HG02884 (cell line): ENCODE measurements around the gene ZNF296.

Experiments
- ATAC-seq: cut with Tn5 transposase; IDR thresholded peaks from one replicate; pipeline ENCODE4 v1.9.1; 2021; ENCODE audit warnings: mild to moderate bottlenecking, moderate library complexity; ENCODE audit not compliant: unreplicated experiment

Gene ZNF296

GRCh38 chr19:45087531-45087930, 11.3 kb upstream of the ZNF296 start:
- no peak for ATAC-seq

GRCh38 chr19:45086480-45086879, 10.2 kb upstream of the ZNF296 start:
- ATAC-seq, result no peak

GRCh38 chr19:45082170-45082569, 5.9 kb upstream of the ZNF296 start:
- no peak for ATAC-seq

- ATAC-seq, result no peak
Observed at GRCh38 chr19:45079911-45080370, 3.7 kb upstream of the ZNF296 start.

- ATAC-seq, result no peak
Observed at GRCh38 chr19:45079063-45079910, 3.0 kb upstream of the ZNF296 start, which contains the start of gene GEMIN7. Gene GEMIN7, plus strand, starts transcription at chr19:45079260. Its CDS starts 10,855 bp downstream, at chr19:45090115.

GRCh38 chr19:45078390-45079062, 2.2 kb upstream of the ZNF296 start:
- ATAC-seq, result no peak

GRCh38 chr19:45076851-45077730, 813 bp upstream of the ZNF296 start:
- no peak for ATAC-seq

- peak; percentile 50 for ATAC-seq
Observed at GRCh38 chr19:45075301-45076028, 813 bp downstream of the ZNF296 start.

- no peak for ATAC-seq
Observed at GRCh38 chr19:45074744-45075300, 1.5 kb downstream of the ZNF296 start.

- no peak for ATAC-seq
Observed at GRCh38 chr19:45071969-45072790, 4.1 kb downstream of the ZNF296 start.

- no peak for ATAC-seq
Observed at GRCh38 chr19:45071545-45071938, 4.7 kb downstream of the ZNF296 start.

GRCh38 chr19:45070861-45071544, 5.3 kb downstream of the ZNF296 start:
- ATAC-seq, result no peak

GRCh38 chr19:45070214-45070613, 6.1 kb downstream of the ZNF296 start:
- ATAC-seq, result no peak

- ATAC-seq, result no peak
Observed at GRCh38 chr19:45069056-45069455, 7.2 kb downstream of the ZNF296 start.

GRCh38 chr19:45068041-45068440, 8.2 kb downstream of the ZNF296 start:
- no peak for ATAC-seq

GRCh38 chr19:45066921-45067661, 9.2 kb downstream of the ZNF296 start:
- ATAC-seq, result no peak

GRCh38 chr19:45063851-45064801, 12.2 kb downstream of the ZNF296 start:
- ATAC-seq, result no peak
